Thyroid gland (tissue), 4 donors: ENCODE measurements around the gene REPS2.
"Not testable (repeated sequence)": the region's sequence is repeated elsewhere in the genome, so short reads cannot be mapped to it uniquely, and the experiment has no call there.

ENCODE experiments used
- POLR2A ChIP-seq, 2 donors: fragments of 450-650 bp; IDR thresholded peaks; one replicate each; pipeline ENCODE4 v1.6.1; 2017; ENCODE audit warnings: antibody characterized with exemption in 2 of 2, mild to moderate bottlenecking in 2 of 2, moderate library complexity in 1 of 2
- TF ChIP-seq, protein P1 (sequence below), 6 experiments: fragments of 200-600 bp in 3 of 6; fragments of 450-650 bp in 3 of 6; sonication (generic) in 3 of 6; IDR thresholded peaks; one replicate each; pipeline ENCODE4 v1.5.1; 2016 to 2019; ENCODE audit warnings: antibody characterized with exemption in 6 of 6, mild to moderate bottlenecking in 2 of 6, inconsistent platforms in 1 of 6, moderate library complexity in 1 of 6

- TF ChIP-seq POLR2A (IDR thresholded peaks at IDR 0.05): not testable (repeated sequence)
- TF ChIP-seq, protein P1, sequence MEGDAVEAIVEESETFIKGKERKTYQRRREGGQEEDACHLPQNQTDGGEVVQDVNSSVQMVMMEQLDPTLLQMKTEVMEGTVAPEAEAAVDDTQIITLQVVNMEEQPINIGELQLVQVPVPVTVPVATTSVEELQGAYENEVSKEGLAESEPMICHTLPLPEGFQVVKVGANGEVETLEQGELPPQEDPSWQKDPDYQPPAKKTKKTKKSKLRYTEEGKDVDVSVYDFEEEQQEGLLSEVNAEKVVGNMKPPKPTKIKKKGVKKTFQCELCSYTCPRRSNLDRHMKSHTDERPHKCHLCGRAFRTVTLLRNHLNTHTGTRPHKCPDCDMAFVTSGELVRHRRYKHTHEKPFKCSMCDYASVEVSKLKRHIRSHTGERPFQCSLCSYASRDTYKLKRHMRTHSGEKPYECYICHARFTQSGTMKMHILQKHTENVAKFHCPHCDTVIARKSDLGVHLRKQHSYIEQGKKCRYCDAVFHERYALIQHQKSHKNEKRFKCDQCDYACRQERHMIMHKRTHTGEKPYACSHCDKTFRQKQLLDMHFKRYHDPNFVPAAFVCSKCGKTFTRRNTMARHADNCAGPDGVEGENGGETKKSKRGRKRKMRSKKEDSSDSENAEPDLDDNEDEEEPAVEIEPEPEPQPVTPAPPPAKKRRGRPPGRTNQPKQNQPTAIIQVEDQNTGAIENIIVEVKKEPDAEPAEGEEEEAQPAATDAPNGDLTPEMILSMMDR (IDR thresholded peaks at IDR 0.05): not testable (repeated sequence)
Observed at GRCh38 chrX:16968753-16969152, 22.3 kb downstream of the REPS2 start.
